K562 (cell line): Measurements from ENCODE around the gene MYO16. TPM values are rescaled to one million over a fixed set of nuclear protein-coding genes. Genes with fewer than 3 reads are reported as not detected.

ENCODE experiments used
- ATAC-seq: fragments of 200-7000 bp; cut with Tn5 transposase; 3 replicates; pipeline ENCODE4 v1.9.1; 2020; ENCODE audit warnings: moderate library complexity
- BruUV-seq: library from RNA; stranded (reverse); fragments of 400-500 nt; replicated peaks from 2 replicates; lab custom pipeline; 2021; lab: Mats Ljungman, UMichigan
- CTCF ChIA-PET: fragments of 300-600 bp; formaldehyde crosslinking; extraction: SDS; loops from one replicate; lab custom pipeline; 2021; ENCODE audit warnings: low intra/inter-chr PET ratio; lab: Yijun Ruan, JAX
- POLR2A ChIA-PET: fragments of 300-600, 350-650 bp; sonication (Branson Sonifier 250); formaldehyde crosslinking; extraction: SDS; loops from one replicate; lab custom pipeline; 2021; ENCODE audit warnings: antibody characterized with exemption, inconsistent platforms; lab: Yijun Ruan, JAX
- DNase-seq, 4 experiments: peaks; one replicate each; pipeline versions ENCODE4 v3.0.0 to v3.0.0-alpha.2; 2011 to 2018; ENCODE audit warnings: low spot score in 3 of 4, mixed read lengths in 3 of 4; ENCODE audit errors: extremely low read depth in 1 of 4
- FAIRE-seq: peaks from 2 replicates; lab custom pipeline; 2011; peaks lifted over from hg19 to GRCh38; lab: Jason Lieb, UNC
- H2AFZ ChIP-seq: 2 replicates; pipeline ENCODE4 v1.6.0; 2011; ENCODE audit warnings: low read depth, low read length, control low read depth, inconsistent platforms
- H3K27ac ChIP-seq: fragments of 200-600 bp; 3 replicates; pipeline ENCODE4 v1.8.0; 2011; ENCODE audit warnings: low read depth, mild to moderate bottlenecking, control low read depth, inconsistent platforms, low read length, moderate library complexity, mixed read lengths; ENCODE audit errors: extremely low read depth
- H3K27me3 ChIP-seq, 2 experiments: fragments of 300-600 bp in 1 of 2; 2 replicates in 1 of 2; 3 replicates in 1 of 2; pipeline versions ENCODE4 v1.6.0 to v1.8.0; 2011; ENCODE audit warnings: inconsistent platforms in 2 of 2, low read length in 2 of 2, mild to moderate bottlenecking in 1 of 2, mixed read lengths in 1 of 2, moderate library complexity in 1 of 2; ENCODE audit not compliant: control insufficient read depth in 2 of 2, insufficient read depth in 2 of 2
- H3K36me3 ChIP-seq: fragments of 300-600 bp; 3 replicates; pipeline ENCODE4 v1.8.0; 2011; ENCODE audit warnings: mild to moderate bottlenecking, low read length, inconsistent platforms; ENCODE audit not compliant: control insufficient read depth, insufficient read depth
- H3K4me1 ChIP-seq, 2 experiments: fragments of 200-600 bp in 1 of 2; replicated peaks in 1 of 2; 2 replicates in 1 of 2; 3 replicates in 1 of 2; pipeline versions ENCODE4 v1.5.1 to v1.8.0; 2011; ENCODE audit warnings: inconsistent platforms in 2 of 2, low read length in 2 of 2, mild to moderate bottlenecking in 1 of 2, mixed read lengths in 1 of 2, moderate library complexity in 1 of 2; ENCODE audit not compliant: control insufficient read depth in 2 of 2, insufficient read depth in 2 of 2
- H3K4me2 ChIP-seq: 2 replicates; pipeline ENCODE4 v1.6.1; 2011; ENCODE audit warnings: low read length, control low read depth, inconsistent platforms, mixed read lengths; ENCODE audit not compliant: insufficient read depth
- H3K4me3 ChIP-seq: fragments of 200-600 bp; sonication (generic), shearing (Covaris generic); 2 replicates; pipeline ENCODE4 v1.5.1; 2016; ENCODE audit warnings: control low read depth, inconsistent platforms
- H3K79me2 ChIP-seq: fragments of 200-600 bp; 3 replicates; pipeline ENCODE4 v1.8.0; 2011; ENCODE audit warnings: low read length, inconsistent platforms; ENCODE audit not compliant: control insufficient read depth, insufficient read depth
- H3K9ac ChIP-seq, 2 experiments: 2 replicates each; pipeline versions ENCODE4 v1.6.0 to v1.6.1; 2011; ENCODE audit warnings: low read depth in 2 of 2, low read length in 2 of 2, control low read depth in 1 of 2, inconsistent platforms in 1 of 2, mild to moderate bottlenecking in 1 of 2, mixed read lengths in 1 of 2; ENCODE audit not compliant: insufficient read depth in 1 of 2
- H3K9me1 ChIP-seq: one replicate; pipeline ENCODE4 v1.6.0; 2011; ENCODE audit warnings: inconsistent platforms, mild to moderate bottlenecking, low read length, moderate library complexity; ENCODE audit not compliant: control insufficient read depth, insufficient read depth
- H3K9me3 ChIP-seq: replicated peaks from 2 replicates; pipeline ENCODE4 v1.5.1; 2011; ENCODE audit warnings: low read depth, low read length, inconsistent platforms; ENCODE audit not compliant: control insufficient read depth, insufficient read depth
- H4K20me1 ChIP-seq: replicated peaks from 2 replicates; pipeline ENCODE4 v1.6.1; 2011; ENCODE audit warnings: low read length, inconsistent platforms, mixed read lengths; ENCODE audit not compliant: control insufficient read depth, insufficient read depth
- CBX3 ChIP-seq, 2 experiments: IDR thresholded peaks; 1 replicate in 1 of 2; 2 replicates in 1 of 2; pipeline ENCODE4 v1.6.1; 2012; ENCODE audit warnings: inconsistent platforms in 2 of 2, low read length in 2 of 2, borderline replicate concordance in 1 of 2, control low read depth in 1 of 2
- MEF2D ChIP-seq: conservative IDR thresholded peaks from 2 replicates; pipeline ENCODE4 v1.6.1; 2016; ENCODE audit warnings: low read depth, missing genetic modification characterization, missing compliant biosample characterization
- RFX1 ChIP-seq: fragments of 450-650 bp; IDR thresholded peaks from 2 replicates; pipeline ENCODE4 v1.6.1; 2016; ENCODE audit warnings: mild to moderate bottlenecking, moderate library complexity
- RHOXF2B ChIP-seq: fragments of 250-450 bp; sonication (Bioruptor Pico); conservative IDR thresholded peaks from 2 replicates; pipeline ENCODE4 v1.5.1; 2021
- SMAD4 ChIP-seq: fragments of 250-450 bp; sonication (Bioruptor Pico); conservative IDR thresholded peaks from 2 replicates; pipeline ENCODE4 v1.8.0; 2021; ENCODE audit warnings: inconsistent platforms, mild to moderate bottlenecking, moderate library complexity
- SRSF9 ChIP-seq: fragments of 200-400 bp; formaldehyde crosslinking; IDR thresholded peaks from 2 replicates; pipeline ENCODE4 v1.6.1; 2017; ENCODE audit warnings: low read depth, low read length, borderline replicate concordance
- WGBS: fragments of 100-300 bp; shearing (Covaris generic); methylation state at CpG from one replicate; pipeline ENCODE4 v1.1.6; 2016; ENCODE audit warnings: low coverage, mixed read lengths; ENCODE audit not compliant: insufficient coverage; ENCODE audit errors: missing lambda C conversion rate; 5-methylcytosine and 5-hydroxymethylcytosine counted together
- in situ Hi-C: fragments of 300-500 bp; cut with MboI; formaldehyde crosslinking; loops from 4 replicates; pipeline ENCODE4 v1.15.0; 2018; ENCODE audit warnings: inconsistent platforms, mixed read lengths
- intact Hi-C: fragments of 100-400 bp; cut with micrococcal nuclease; formaldehyde crosslinking; loops from 2 replicates; pipeline ENCODE4 v1.14.2; 2022
- polyA plus RNA-seq, 8 experiments: library from polyadenylated mRNA; depleted of rRNA in 4 of 8; stranded (reverse) in 5 of 8; unstranded in 3 of 8; fragments of >200 nt; fragmentation: Nextera tagmentation in 2 of 8; fragmentation: Illumina TruSeq in 1 of 8; extraction: Ambion mirVana in 2 of 8; extraction: Trizol in 1 of 8; gene quantifications; 2 replicates each; pipeline versions ENCODE4 v1.2.1 to v1.2.3, GENCODE V29; 2011 to 2014; ENCODE audit warnings: inconsistent platforms in 1 of 8, missing spikeins in 1 of 8
- total RNA-seq, 7 experiments: library from RNA; depleted of rRNA in 6 of 7; stranded (reverse); fragments of >200 nt in 6 of 7; fragmentation: Illumina TruSeq in 2 of 7; extraction: Trizol in 2 of 7; gene quantifications; 2 replicates each; pipeline versions ENCODE4 v1.2.1 to v1.2.3, GENCODE V29; 2011 to 2021; ENCODE audit warnings: low replicate concordance in 1 of 7
- TF ChIP-seq, protein P1 (sequence below): fragments of 250-450 bp; sonication (Bioruptor Pico); IDR thresholded peaks from 2 replicates; pipeline ENCODE4 v1.5.0; 2021
- TF ChIP-seq, protein P2 (sequence below): fragments of 450-650 bp; IDR thresholded peaks from 2 replicates; pipeline ENCODE4 v1.6.1; 2017; ENCODE audit warnings: antibody characterized with exemption, mild to moderate bottlenecking

The MYO16 gene
- total and polyA plus RNA-seq, 9 of the 15 experiments (the other 6 are each of a cell fraction or from before 2014, with no cell fraction given): 4.3 to 45.7 (median 12.1) TPM

DNA sequence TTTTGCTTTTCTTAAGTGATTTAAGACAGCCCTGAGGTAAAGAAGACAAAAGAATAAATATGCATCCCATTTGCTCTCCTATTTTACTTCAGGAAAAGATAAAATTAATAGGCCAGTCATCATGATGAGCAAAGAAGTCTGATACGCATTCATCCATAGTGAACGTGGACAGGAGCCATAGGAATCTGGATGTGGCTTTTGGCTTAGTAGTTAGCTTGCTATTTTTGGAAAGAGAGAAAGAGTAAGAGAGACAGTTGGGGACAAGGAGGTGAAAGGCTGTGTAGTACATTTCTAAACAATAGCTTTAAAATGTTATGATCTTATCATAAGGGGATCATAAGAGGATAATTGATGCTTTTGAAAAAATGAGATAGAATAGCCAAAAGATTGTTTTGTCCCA is 611.7 kb downstream of the MYO16 start:
- TF ChIP-seq SRSF9 (no peak), SMAD4 (no peak), MEF2D (no peak), RHOXF2B (CRISPR knock-in tag) (no peak), CBX3 (IDR thresholded peaks at IDR 0.05; ENCODE audit: borderline replicate concordance in 1 of 2, low read length in 2 of 2) (no peak), RFX1 (no peak)
- TF ChIP-seq, protein P1, sequence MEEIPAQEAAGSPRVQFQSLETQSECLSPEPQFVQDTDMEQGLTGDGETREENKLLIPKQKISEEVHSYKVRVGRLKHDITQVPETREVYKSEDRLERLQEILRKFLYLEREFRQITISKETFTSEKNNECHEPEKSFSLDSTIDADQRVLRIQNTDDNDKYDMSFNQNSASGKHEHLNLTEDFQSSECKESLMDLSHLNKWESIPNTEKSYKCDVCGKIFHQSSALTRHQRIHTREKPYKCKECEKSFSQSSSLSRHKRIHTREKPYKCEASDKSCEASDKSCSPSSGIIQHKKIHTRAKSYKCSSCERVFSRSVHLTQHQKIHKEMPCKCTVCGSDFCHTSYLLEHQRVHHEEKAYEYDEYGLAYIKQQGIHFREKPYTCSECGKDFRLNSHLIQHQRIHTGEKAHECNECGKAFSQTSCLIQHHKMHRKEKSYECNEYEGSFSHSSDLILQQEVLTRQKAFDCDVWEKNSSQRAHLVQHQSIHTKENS: no peak
- TF ChIP-seq, protein P2, sequence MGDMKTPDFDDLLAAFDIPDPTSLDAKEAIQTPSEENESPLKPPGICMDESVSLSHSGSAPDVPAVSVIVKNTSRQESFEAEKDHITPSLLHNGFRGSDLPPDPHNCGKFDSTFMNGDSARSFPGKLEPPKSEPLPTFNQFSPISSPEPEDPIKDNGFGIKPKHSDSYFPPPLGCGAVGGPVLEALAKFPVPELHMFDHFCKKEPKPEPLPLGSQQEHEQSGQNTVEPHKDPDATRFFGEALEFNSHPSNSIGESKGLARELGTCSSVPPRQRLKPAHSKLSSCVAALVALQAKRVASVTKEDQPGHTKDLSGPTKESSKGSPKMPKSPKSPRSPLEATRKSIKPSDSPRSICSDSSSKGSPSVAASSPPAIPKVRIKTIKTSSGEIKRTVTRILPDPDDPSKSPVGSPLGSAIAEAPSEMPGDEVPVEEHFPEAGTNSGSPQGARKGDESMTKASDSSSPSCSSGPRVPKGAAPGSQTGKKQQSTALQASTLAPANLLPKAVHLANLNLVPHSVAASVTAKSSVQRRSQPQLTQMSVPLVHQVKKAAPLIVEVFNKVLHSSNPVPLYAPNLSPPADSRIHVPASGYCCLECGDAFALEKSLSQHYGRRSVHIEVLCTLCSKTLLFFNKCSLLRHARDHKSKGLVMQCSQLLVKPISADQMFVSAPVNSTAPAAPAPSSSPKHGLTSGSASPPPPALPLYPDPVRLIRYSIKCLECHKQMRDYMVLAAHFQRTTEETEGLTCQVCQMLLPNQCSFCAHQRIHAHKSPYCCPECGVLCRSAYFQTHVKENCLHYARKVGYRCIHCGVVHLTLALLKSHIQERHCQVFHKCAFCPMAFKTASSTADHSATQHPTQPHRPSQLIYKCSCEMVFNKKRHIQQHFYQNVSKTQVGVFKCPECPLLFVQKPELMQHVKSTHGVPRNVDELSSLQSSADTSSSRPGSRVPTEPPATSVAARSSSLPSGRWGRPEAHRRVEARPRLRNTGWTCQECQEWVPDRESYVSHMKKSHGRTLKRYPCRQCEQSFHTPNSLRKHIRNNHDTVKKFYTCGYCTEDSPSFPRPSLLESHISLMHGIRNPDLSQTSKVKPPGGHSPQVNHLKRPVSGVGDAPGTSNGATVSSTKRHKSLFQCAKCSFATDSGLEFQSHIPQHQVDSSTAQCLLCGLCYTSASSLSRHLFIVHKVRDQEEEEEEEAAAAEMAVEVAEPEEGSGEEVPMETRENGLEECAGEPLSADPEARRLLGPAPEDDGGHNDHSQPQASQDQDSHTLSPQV: no peak
- TF ChIP-seq, all 486 proteins: peak for 0
- ChIA-PET POLR2A (no interaction called here), CTCF (no interaction called here)
- FAIRE-seq (no peak), ATAC-seq (no peak), DNase-seq (no peak)
- no peaks in the 10 kb centered on the region for H3K9me1 ChIP-seq
- BruUV-seq: no TSS peak
- H4K20me1 ChIP-seq: no peaks in the 10 kb centered on the region
- no peaks in the 10 kb centered on the region for H3K9me3 ChIP-seq
- H2AFZ ChIP-seq: no peak overlapping the region
- H3K4me2 ChIP-seq: no peak overlapping the region
- no peak overlapping the region for H3K4me3 ChIP-seq
- in situ Hi-C loops (no loop called here), intact Hi-C loops (no loop called here)
- H3K79me2 ChIP-seq: no peaks in the 10 kb centered on the region
- H3K27me3 ChIP-seq: no peaks in the 10 kb centered on the region
- no peak overlapping the region for H3K27ac ChIP-seq
- WGBS: 41% methylated on average over 2 of the region's 2 CpGs
- H3K36me3 ChIP-seq: no peaks in the 10 kb centered on the region
- no peaks in the 10 kb centered on the region; a peak in 1 of 5 replicates for H3K4me1 ChIP-seq
- no peak overlapping the region for H3K9ac ChIP-seq
